Measurements from ENCODE around the gene RAB1A. TPM values are rescaled to one million over a fixed set of nuclear protein-coding genes. Genes with fewer than 3 reads are reported as not detected.
"Not testable (repeated sequence)": the region's sequence is repeated elsewhere in the genome, so short reads cannot be mapped to it uniquely, and the experiment has no call there.

Gene RAB1A
- total RNA-seq, 2 experiments from 2014 or later = 56.0 to 63.5 TPM

DNA sequence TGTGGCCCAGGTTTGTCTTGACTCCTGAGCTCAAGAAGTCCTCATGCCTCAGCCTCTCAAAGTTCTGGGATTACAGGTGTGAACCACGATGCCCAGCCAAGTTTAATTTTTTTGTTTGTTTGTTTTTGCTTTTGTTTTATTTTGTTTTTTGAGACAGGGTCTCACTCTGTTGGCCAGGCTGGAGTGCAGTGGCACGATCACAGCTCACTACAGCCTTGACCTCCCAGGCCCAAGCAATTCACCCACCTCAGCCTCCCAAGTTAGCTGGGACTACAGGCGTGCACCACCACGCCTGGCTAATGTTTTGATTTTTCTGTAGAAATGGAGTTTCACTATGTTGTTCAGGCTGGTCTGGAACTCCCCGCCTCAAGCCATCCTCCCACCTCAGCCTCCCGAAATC, 29.4 kb upstream of the RAB1A start:
- Mint-ChIP-seq H3K27ac (peak overlapping the region; percentile 21), H3K36me3 (ENCODE audit: low read depth) (no peaks in the 10 kb centered on the region), H3K27me3 (no peaks in the 10 kb centered on the region), H3K9me3 (no peaks in the 10 kb centered on the region), H3K4me1 (peaks cover 20% of the 10 kb centered on the region), H3K4me3 (no peak overlapping the region)
- ChIA-PET POLR2A (no interaction called here), CTCF (interaction anchor here (0.6 to 1.5 kb wide), 4 partner anchors 9 to 103 kb away, joined by 3 to 7 read pairs (median 3); no protein-coding TSS in a partner anchor)
- DNase-seq = no peak

DNA sequence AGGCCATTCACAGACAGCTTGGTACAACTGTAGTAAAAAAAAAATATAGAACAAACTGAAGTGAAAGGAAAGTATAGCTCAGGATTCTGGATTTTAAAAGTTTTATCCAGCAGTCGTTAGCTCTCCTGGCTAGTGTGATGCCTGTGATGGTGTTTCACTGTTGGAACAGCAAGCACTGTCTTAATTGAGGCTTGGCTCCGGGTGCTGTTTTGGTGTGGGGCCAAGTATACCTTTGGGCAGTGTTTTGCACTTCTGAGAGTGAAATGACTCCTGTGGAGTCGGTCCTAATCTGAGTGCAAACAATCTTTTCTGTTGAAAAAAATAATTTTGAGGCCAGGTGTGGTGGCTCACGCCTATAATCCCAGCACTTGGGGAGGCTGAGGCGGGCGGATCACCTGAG, 28.7 kb upstream of the RAB1A start:
- ChIA-PET POLR2A (no interaction called here), CTCF (interaction anchor here (0.6 to 1.5 kb wide), 3 partner anchors 19 to 103 kb away, joined by 3 read pairs; no protein-coding TSS in a partner anchor)
- Mint-ChIP-seq H3K4me1 (peaks cover 16% of the 10 kb centered on the region), H3K27me3 (no peaks in the 10 kb centered on the region), H3K27ac (no peak overlapping the region), H3K36me3 (ENCODE audit: low read depth) (no peaks in the 10 kb centered on the region), H3K9me3 (no peaks in the 10 kb centered on the region), H3K4me3 (no peak overlapping the region)
- DNase-seq = no peak

DNA sequence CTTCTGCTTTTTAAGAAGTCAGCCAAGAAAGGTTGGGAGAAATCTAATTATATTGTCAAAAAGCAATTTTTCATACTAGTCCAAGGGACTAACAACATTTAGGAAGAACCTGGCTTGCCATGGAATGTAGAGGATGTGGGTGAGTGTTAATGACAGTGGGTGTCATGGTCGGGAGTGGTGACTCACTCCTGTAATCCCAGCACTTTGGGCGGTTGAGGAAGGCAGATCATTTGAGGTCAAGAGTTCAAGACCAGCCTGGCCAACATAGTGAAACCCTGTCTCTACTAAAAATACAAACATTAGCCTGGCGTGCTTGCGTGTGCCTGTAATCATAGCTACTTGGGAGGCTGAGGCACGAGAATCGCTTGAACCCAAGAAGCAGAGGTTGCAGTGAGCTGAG, 27.9 kb upstream of the RAB1A start:
- H3K4me3 Mint-ChIP-seq; H3K36me3 Mint-ChIP-seq (ENCODE audit: low read depth); POLR2A ChIA-PET; DNase-seq; H3K9me3 Mint-ChIP-seq; H3K27me3 Mint-ChIP-seq; H3K27ac Mint-ChIP-seq: not testable (repeated sequence)
- CTCF ChIA-PET = interaction anchor here (1.1 to 1.5 kb wide), 2 partner anchors 19 to 93 kb away, joined by 3 read pairs; no protein-coding TSS in a partner anchor
- H3K4me1 Mint-ChIP-seq = peaks cover 12% of the 10 kb centered on the region

DNA sequence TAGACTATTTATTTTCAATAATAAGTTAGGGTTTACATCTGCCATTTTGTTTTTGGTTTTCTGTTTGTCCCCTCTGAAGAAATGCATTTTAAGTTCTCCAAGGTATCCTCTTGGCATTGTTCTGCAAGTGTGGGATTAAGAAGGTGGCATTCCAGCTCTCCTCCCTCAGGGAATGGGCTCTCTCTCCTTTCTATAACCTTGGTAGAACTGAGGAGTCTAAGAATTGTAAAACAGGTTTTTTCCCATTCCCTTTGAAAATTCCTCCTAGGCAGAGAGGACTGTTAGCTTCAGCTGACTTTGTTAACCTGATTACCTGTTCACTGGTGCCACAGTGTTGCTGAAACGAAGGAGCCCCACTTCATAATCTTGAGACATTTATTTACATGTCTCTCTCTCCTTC, 26.1 kb upstream of the RAB1A start:
- H3K4me1 Mint-ChIP-seq = peaks cover 11% of the 10 kb centered on the region
- no peak overlapping the region for H3K27ac Mint-ChIP-seq
- H3K36me3 Mint-ChIP-seq (ENCODE audit: low read depth) = no peaks in the 10 kb centered on the region
- POLR2A ChIA-PET = no interaction called here
- H3K4me3 Mint-ChIP-seq = no peak overlapping the region
- no peak for DNase-seq
- CTCF ChIA-PET = interaction anchor here (1.0 to 1.5 kb wide), 4 partner anchors 9 to 91 kb away, joined by 3 to 6 read pairs (median 3); partner anchors contain the start of gene RAB1A
- no peaks in the 10 kb centered on the region for H3K27me3 Mint-ChIP-seq
- no peaks in the 10 kb centered on the region for H3K9me3 Mint-ChIP-seq

DNA sequence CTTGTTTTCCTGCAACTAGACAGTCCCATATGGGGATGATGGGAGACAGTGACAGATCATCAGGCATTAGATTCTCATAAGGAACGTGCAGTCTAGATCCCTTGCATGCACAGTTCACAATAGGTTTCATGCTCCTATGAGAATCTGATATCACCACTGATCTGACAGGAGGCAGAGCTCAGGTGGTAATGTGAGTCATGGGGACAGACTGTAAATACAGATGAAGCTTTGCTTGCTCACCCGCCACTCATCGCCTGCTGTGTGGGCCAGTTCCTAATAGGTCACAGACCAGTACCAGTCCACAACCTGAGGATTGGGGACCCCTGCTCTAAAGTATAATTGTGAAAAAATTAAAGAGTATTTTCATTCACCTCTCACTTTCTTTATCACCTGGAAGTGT, 23.6 kb upstream of the RAB1A start:
- Mint-ChIP-seq H3K27me3 (no peaks in the 10 kb centered on the region), H3K4me3 (no peak overlapping the region), H3K4me1 (no peaks in the 10 kb centered on the region), H3K27ac (no peak overlapping the region), H3K9me3 (no peaks in the 10 kb centered on the region), H3K36me3 (ENCODE audit: low read depth) (no peaks in the 10 kb centered on the region)
- DNase-seq = no peak
- ChIA-PET CTCF (no interaction called here), POLR2A (no interaction called here)

DNA sequence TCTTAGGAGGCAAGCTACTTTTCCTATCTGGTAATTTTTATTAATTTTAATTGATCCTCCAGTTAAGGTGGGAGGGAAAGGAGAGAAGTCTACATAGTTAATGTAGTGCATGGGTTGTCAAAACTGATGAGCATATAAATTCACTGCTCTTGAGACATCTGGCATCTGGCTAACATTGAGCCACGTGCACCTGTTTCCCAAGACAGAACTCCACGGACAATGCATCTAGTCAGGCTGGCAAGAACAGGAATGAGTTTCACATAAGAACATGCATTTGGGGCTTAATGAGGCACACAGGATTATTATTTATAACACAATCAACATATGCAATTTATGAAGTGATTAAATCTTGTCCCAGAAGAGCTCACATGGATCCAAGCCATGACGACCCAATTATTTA, 16.2 kb upstream of the RAB1A start:
- Mint-ChIP-seq H3K27me3 (peaks cover 12% of the 10 kb centered on the region), H3K4me3 (no peak overlapping the region), H3K27ac (no peak overlapping the region), H3K9me3 (no peaks in the 10 kb centered on the region), H3K36me3 (ENCODE audit: low read depth) (no peaks in the 10 kb centered on the region), H3K4me1 (no peaks in the 10 kb centered on the region)
- no peak for DNase-seq
- ChIA-PET CTCF (interaction anchor here (1.5 kb wide), 1 partner anchor 12 kb away, joined by 3 read pairs; no protein-coding TSS in a partner anchor), POLR2A (no interaction called here)

DNA sequence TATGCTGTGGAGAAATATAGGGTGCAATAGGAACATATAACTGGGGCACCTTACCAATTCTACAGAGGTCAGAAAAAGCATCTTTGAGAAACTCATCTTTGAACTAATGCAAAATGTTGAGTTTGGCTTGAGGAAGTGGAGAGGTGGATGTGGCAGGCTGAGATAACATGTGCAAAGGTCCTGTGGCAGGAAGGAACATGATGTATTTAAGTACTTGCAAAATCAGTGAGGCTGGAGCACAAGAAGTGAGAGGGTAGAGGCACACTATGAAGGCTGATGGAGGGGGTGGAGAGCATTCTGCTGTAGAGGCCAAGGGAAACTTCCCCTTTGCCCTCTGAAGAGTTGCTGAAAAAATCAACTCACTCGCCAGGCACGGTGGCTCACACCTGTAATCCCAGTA, 14.7 kb upstream of the RAB1A start:
- H3K27me3 Mint-ChIP-seq = peaks cover 12% of the 10 kb centered on the region
- DNase-seq = no peak
- no peaks in the 10 kb centered on the region for H3K4me1 Mint-ChIP-seq
- CTCF ChIA-PET = no interaction called here
- no peak overlapping the region for H3K27ac Mint-ChIP-seq
- no peaks in the 10 kb centered on the region for H3K36me3 Mint-ChIP-seq (ENCODE audit: low read depth)
- POLR2A ChIA-PET = no interaction called here
- H3K9me3 Mint-ChIP-seq = no peaks in the 10 kb centered on the region
- H3K4me3 Mint-ChIP-seq = no peak overlapping the region

DNA sequence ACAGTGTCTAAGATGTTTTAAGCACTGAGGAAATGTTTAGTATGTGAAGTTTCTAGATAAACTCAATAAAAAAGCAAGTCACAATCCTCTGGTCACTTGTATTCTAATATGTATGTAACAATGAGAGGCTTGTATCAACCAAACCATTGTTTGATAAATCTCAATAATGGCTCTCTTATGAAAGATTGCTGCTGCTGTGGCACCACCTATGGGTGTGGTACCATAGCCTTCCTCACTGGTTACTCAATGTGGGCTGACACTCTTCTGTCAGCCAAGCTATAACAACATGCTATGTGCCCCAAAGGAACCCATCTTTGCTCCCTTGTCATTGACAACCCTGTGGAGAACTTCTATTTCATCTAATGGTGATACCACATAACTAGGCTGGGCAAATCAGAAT, 12.6 kb upstream of the RAB1A start:
- Mint-ChIP-seq H3K4me3 (no peak overlapping the region), H3K36me3 (ENCODE audit: low read depth) (no peaks in the 10 kb centered on the region), H3K27ac (no peak overlapping the region), H3K4me1 (no peaks in the 10 kb centered on the region), H3K27me3 (peaks cover 16% of the 10 kb centered on the region), H3K9me3 (no peaks in the 10 kb centered on the region)
- peak; percentile 14 for DNase-seq
- CTCF ChIA-PET = interaction anchor here (1.2 to 2.2 kb wide), 2 partner anchors 8 to 12 kb away, joined by 4 to 7 read pairs; partner anchors contain the start of gene RAB1A
- POLR2A ChIA-PET = no interaction called here

DNA sequence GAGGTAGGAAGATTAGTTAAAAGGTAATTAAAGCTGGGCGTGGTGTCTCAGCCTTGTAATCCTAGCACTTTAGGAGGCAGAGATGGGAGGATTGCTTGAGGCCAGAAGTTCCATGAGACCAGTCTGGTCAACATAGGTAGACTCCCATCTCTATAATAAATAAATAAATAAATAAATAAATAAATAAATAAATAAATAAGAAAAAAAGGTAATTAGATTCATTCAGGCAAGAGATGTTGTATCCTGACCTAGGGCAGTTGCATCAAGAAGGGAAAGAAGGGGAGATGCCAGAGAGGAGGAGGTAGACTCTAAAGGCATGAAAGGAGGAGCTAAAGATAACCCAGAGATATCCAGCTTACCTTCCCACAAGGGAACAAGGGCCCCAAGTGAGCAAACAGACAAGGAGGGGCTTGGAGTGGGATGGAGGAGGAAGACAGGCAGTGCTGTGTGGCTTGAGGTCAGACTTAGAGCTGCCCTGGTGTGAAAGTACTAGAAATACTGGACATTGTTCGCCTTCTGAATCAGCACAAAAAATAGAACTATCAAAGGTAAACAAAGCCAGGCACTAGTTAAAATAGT, 7.4 kb upstream of the RAB1A start:
- no peak for DNase-seq
- H3K27ac Mint-ChIP-seq = no peak overlapping the region
- H3K27me3 Mint-ChIP-seq = peaks cover 4% of the 10 kb centered on the region
- no peak overlapping the region for H3K4me3 Mint-ChIP-seq
- H3K4me1 Mint-ChIP-seq = peaks cover 1% of the 10 kb centered on the region
- H3K36me3 Mint-ChIP-seq (ENCODE audit: low read depth) = no peaks in the 10 kb centered on the region
- POLR2A ChIA-PET = no interaction called here
- no peaks in the 10 kb centered on the region for H3K9me3 Mint-ChIP-seq
- CTCF ChIA-PET = interaction anchor here (1.2 kb wide), 1 partner anchor 75 kb away, joined by 3 read pairs; no protein-coding TSS in a partner anchor

DNA sequence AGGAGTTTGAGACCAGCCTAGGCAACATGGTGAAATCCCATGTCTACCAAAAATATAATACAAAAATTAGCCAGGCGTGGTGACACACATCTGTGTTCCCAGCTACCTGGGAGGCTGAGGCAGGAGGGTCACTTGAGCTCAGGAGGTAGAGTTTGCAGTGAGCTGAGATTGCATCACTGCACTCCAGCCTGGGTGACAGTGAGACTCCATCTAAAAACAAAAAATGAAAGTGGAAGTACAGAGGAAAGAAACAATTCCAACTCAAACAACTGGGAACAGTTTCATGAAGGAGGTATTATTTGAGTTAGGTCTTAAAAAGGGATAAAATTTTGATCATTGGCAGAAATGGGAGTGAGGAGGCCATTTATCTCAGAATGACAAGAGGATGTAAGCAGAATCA, 6.3 kb upstream of the RAB1A start:
- Mint-ChIP-seq H3K4me1 (peaks cover 3% of the 10 kb centered on the region), H3K9me3 (no peaks in the 10 kb centered on the region), H3K27ac (no peak overlapping the region), H3K27me3 (peaks cover 5% of the 10 kb centered on the region), H3K4me3 (no peak overlapping the region), H3K36me3 (ENCODE audit: low read depth) (no peaks in the 10 kb centered on the region)
- DNase-seq = no peak
- ChIA-PET CTCF (no interaction called here), POLR2A (no interaction called here)

DNA sequence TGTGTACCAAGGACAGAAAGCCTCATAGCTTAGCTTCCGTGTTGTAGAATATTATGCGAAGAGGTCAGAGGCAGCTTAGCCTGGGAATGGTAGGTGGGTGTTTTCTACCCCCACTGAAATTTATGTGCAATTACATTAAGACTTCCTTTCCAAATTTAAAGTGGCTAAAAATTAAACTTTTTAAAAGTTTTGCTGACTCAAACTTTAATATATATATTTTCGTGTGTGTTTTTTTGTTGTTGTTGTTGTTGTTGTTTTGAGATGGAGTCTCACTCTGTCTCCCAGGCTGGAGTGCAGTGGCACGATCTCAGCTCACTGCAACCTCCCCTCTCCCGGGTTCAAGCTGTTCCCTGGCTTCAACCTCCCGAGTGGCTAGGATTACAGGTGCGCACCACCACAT, 4.3 kb upstream of the RAB1A start:
- H3K9me3 Mint-ChIP-seq = no peaks in the 10 kb centered on the region
- CTCF ChIA-PET = interaction anchor here (0.9 to 2.4 kb wide), 7 partner anchors 9 to 144 kb away, joined by 3 to 12 read pairs (median 3); no protein-coding TSS in a partner anchor
- H3K36me3 Mint-ChIP-seq (ENCODE audit: low read depth) = no peaks in the 10 kb centered on the region
- DNase-seq = no peak
- H3K4me3 Mint-ChIP-seq = no peak overlapping the region
- H3K27me3 Mint-ChIP-seq = peaks cover 5% of the 10 kb centered on the region
- no peak overlapping the region for H3K27ac Mint-ChIP-seq
- peaks cover 8% of the 10 kb centered on the region for H3K4me1 Mint-ChIP-seq
- POLR2A ChIA-PET = no interaction called here

DNA sequence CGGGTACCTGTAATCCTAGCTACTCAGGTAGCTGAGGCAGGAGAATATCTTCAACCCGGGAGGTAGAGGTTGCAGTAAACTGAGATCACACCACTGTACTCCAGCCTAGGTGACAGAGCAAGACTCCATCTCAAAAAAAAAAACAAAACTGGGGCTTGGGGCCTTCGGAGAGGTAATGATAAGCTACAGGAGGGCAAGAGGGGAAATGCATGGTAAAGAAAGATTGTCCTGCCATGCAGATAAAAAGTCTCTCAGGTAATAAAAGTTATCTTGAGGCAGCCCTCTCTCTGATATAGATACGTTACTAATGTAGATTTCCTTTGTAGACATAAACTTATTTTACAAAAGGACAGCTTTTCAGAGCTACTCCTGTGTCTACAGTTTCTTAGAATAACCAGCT, 3.7 kb upstream of the RAB1A start:
- Mint-ChIP-seq H3K9me3 (no peaks in the 10 kb centered on the region), H3K36me3 (ENCODE audit: low read depth) (no peaks in the 10 kb centered on the region), H3K4me1 (peaks cover 11% of the 10 kb centered on the region), H3K27me3 (peaks cover 2% of the 10 kb centered on the region), H3K27ac (no peak overlapping the region), H3K4me3 (no peak overlapping the region)
- ChIA-PET POLR2A (no interaction called here), CTCF (interaction anchor here (0.6 to 2.4 kb wide), 8 partner anchors 9 to 1053 kb away, joined by 3 to 12 read pairs (median 3); no protein-coding TSS in a partner anchor)
- DNase-seq = no peak

DNA sequence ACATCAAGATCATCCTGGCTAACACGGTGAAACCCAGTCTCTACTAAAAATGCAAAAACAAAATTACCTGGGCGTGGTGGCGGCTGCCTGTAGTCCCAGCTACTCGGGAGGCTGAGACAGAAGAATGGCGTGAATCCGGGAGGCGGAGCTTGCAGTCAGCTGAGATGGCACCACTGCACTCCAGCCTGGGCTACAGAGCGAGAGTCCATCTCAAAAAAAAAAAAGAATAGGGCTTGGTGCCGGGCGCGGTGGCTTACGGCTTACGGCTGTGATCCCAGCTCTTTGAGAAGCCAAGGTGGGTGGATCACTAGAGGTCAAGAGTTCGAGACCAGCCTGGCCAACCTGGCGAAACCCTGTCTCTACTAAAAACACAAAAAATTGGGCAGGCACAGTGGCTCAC, 3.0 kb upstream of the RAB1A start:
- Mint-ChIP-seq H3K27ac (peak overlapping the region; percentile 9), H3K4me1 (peaks cover 16% of the 10 kb centered on the region)
- CTCF ChIA-PET = interaction anchor here (0.5 to 2.4 kb wide), 7 partner anchors 8 to 357 kb away, joined by 3 to 12 read pairs (median 3); no protein-coding TSS in a partner anchor
- POLR2A ChIA-PET; H3K36me3 Mint-ChIP-seq (ENCODE audit: low read depth); H3K9me3 Mint-ChIP-seq; H3K4me3 Mint-ChIP-seq; H3K27me3 Mint-ChIP-seq; DNase-seq: not testable (repeated sequence)

All from activated CD4-positive, alpha-beta T cell treated with anti-CD3 and anti-CD28 coated beads, Interleukin-2, amount 10 ng/mL, durations not matched to agents 7 days and 5 days (primary cell).